HUDEP-2 (cell line): ENCODE data around the gene C1orf21.

Experiments used
- DNase-seq, 76 experiments: peaks; one replicate each; lab custom pipeline; 2025; ENCODE audit not compliant: unreplicated experiment in 76 of 76; lab: John Stamatoyannopoulos, UW

C1orf21 gene

GRCh38 chr1:184640505-184640904 lies 253.7 kb downstream of the C1orf21 start:
- no peak for DNase-seq

DNA sequence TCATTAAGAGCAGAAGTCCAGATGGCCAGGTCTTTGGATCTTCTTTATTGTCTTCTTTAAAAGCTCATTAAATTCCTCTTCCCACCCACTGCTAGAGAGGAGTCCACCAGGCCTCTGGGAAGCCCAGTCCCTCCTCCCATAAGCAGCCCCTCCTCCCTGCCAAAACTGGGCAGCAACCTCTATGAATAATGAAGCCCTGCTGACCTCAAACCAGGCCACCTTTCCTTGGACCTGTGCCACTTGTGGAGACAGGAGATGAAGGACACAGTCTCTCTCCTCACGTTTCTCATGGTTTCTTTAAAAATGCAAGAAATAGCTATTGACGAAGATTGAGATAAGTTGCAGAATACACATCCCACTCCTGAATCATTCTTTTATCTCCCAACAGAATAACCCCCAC lies 255.1 kb downstream of the C1orf21 start:
- DNase-seq = no peak

GRCh38 chr1:184643661-184644060 lies 256.8 kb downstream of the C1orf21 start:
- DNase-seq = no peak

DNA sequence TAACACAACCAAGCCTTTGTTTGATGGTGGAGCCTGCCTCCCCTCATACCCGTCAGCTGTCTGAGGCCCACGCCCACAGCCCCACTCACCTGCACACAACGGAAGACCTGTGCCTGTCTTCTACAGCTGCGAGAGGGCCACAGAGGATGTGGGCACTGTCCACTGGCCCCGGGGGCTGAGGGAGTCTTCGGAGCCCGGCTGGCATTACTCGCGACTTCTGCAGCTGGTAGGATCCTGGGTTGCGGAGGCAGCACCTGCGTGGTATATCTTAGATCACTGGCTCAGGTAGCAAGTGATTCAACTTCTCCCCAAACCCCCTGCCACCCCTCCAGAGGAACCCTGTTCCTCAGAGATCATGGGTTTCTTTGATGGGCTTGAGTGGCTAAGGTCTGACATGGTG lies 257.9 kb downstream of the C1orf21 start:
- DNase-seq = no peak

GRCh38 chr1:184646178-184646701 lies 259.4 kb downstream of the C1orf21 start:
- DNase-seq = no peak

DNA sequence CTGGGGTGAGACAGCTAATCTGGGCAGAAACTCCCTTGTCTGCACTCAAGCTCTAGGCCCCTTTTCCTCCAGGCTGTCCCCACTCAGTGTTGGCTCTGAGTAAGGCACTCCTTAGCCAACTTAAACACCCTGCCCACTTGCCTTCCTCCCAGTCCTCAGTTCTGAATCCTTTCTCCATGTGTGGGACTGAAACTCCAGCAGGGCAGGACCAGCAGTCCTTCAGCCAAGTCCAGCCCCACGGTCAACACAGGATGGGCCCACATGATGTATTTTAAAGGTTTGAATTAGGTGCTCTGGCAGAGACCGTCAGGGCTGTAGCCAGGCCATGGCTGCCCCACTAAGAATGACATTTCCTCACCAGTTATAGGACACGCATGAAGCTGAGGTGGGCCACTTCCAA lies 260.0 kb downstream of the C1orf21 start:
- DNase-seq = no peak

- no peak for DNase-seq
These were observed 260.6 kb downstream of the C1orf21 start for GRCh38 chr1:184647471-184647870.

- DNase-seq = no peak
These were observed 261.5 kb downstream of the C1orf21 start for GRCh38 chr1:184648160-184648855.

DNA sequence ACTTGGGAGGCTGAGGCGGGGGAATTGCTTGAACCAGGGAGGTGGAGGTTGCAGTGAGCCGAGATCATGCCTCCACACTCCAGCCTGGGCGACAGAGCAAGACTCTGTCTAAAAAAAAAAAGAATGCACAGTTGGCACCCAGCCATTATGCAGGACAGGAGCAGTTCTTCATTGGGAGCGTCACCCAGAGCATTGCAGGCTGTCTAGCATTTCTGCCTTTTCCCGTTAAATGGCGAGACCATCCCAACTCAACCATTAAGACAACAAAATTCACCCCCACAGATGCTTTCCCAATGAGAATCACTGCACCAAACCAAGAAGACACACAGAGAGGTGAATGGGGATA lies 262.0 kb downstream of the C1orf21 start:
- DNase-seq = no peak

DNA sequence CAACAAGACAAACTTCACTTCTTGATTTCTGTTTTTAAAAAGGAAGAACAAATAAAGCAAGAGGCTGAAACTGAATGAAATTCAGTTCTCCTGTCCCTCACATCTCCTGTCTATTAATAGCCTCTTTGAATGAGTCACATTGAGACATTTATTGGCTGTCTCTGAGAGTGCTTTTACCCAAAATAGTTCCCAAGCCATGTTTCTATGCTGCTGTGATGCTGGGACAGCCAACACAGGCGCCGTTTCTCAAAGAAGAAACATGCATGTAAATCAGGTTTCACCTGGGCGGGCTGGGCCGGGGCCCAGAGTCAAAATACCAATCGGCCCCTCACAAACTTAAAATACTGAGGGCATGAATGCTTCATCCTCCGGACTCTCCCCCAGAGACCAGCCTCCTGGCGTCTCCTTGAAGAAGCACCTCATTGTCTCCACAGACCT lies 262.6 kb downstream of the C1orf21 start:
- DNase-seq = no peak

- DNase-seq = no peak
These were observed 263.5 kb downstream of the C1orf21 start for GRCh38 chr1:184650177-184650866.

DNA sequence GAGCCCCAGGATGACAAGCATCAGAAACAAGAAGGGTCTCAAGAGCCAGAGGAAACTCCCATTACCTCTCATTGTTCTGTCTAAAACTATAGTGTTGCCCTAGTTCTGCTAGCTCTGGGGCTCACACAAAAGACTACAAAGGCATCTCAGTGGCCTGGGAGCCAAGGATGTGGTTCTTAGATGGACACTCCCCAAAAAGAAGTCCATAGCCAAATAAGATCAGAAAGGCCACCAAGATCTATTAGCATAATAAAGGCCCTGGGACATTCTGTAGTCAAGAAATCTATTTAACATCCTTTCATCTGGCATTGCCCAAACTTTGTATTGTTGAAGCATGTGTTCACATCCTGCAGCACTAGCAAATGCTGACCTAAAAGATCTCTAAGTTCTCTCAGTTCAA lies 268.4 kb downstream of the C1orf21 start:
- DNase-seq = no peak

GRCh38 chr1:184656221-184656620 lies 269.4 kb downstream of the C1orf21 start:
- DNase-seq = no peak

GRCh38 chr1:184658055-184658454 lies 271.2 kb downstream of the C1orf21 start:
- no peak for DNase-seq

GRCh38 chr1:184660462-184661191 lies 273.8 kb downstream of the C1orf21 start:
- DNase-seq = no peak

DNA sequence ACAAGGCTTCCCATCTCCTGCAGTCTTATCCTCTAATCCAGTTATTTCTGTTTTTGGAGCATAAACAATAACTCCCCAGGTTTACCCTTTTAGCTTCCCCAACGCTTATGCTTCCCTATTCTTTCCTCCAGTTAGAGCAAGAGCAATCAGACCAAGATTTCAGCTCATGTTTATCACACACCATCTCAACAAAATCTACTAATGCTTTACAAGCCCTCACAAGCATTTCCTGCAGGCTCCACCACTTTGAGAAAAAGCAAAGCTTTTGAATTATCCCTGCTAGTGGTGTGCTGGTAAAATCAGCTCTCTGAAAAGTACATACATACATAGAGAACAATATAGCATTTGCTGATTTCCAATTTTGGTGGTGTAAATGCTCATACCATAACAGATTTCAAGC lies 275.0 kb downstream of the C1orf21 start:
- no peak for DNase-seq

DNA sequence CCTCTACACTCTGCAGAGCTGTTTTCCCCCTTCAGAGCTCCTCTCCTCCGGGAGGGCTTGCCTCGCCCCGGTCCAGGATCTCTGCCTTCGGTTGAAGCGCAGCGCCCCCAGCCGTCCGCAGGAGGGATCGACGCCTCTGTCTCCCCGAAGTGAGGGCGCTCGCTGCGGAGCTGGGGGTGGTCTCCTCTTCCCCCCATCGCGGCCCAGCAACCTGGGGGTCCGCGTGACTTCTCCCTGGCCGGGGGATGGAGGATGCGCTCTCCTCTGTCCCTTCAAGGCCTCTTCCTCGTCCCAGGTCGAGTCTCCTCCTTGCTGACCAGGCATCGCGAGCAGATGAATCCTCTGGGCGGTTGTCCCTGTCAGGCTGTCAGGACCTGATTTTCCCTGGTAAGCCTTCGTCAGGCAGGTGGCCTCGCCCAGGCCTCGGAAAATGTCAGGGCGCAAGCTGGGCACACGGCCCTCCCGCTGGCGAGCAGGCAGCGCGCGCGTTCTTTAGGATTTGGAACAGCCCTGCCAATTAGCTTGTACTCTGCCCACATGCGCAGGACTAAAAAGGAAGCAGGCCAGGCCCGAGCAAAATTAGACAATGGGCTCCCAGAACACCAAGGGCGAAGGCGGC lies 277.3 kb downstream of the C1orf21 start:
- DNase-seq = peak in 31 of 76 experiments; percentile 2 to 54 (median 19)

GRCh38 chr1:184664661-184665060 lies 277.8 kb downstream of the C1orf21 start:
- no peak for DNase-seq

DNA sequence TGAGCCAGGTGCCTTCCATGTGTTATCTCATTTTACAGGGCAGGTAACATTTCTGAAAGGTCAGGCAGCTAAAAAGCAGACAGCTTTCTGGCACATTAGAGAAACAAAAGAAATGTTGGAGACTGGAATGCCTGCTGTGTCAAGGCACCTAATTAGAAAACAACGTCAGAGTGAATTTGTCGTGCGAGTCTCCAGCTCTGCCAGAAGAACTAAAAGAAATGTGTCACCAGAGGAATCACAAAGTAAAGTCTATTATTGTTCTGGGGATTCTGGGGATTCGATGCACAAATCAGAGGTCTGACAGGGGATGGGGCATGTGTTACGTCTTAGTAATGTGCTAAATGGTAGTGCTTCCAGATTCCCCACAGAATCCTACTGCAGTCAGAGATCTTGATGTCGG lies 278.5 kb downstream of the C1orf21 start:
- DNase-seq = no peak

GRCh38 chr1:184669391-184669790 lies 282.6 kb downstream of the C1orf21 start:
- DNase-seq = no peak
